Activated T-cell treated with anti-CD3 and anti-CD28 coated beads, Interleukin-2, amount 50 U/mL, for 72 hours (primary cell): Measurements from ENCODE around the gene BCL2A1. TPM values are rescaled to one million over a fixed set of nuclear protein-coding genes. Genes with fewer than 3 reads are reported as not detected.

ENCODE experiments used
- ATAC-seq, 2 donors: fragments of 150-1000 bp; cut with Tn5 transposase; replicated peaks in 1 of 2; 2 replicates each; pipeline ENCODE4 v1.10.0; 2021; ENCODE audit warnings: moderate library complexity in 2 of 2, mild to moderate bottlenecking in 1 of 2
- DNase-seq, 2 donors: peaks; one replicate each; pipeline ENCODE4 v3.0.0; 2021 to 2022; ENCODE audit warnings: mixed read lengths in 1 of 2
- H3K27ac Mint-ChIP-seq: one replicate; pipeline ENCODE4 v1.8.0; 2022; ENCODE audit warnings: mild to moderate bottlenecking, moderate library complexity, mixed read lengths
- H3K27me3 Mint-ChIP-seq: one replicate; pipeline ENCODE4 v1.8.0; 2022; ENCODE audit warnings: low read depth, mixed read lengths
- H3K36me3 Mint-ChIP-seq, 2 donors: one replicate each; pipeline ENCODE4 v1.8.0; 2022; ENCODE audit warnings: mixed read lengths in 2 of 2, mild to moderate bottlenecking in 1 of 2; ENCODE audit not compliant: insufficient read depth in 2 of 2
- H3K4me1 Mint-ChIP-seq: one replicate; pipeline ENCODE4 v1.8.0; 2022; ENCODE audit warnings: low read depth, mixed read lengths
- H3K4me3 Mint-ChIP-seq, 2 donors: one replicate each; pipeline ENCODE4 v1.8.0; 2022; ENCODE audit warnings: mild to moderate bottlenecking in 2 of 2, mixed read lengths in 2 of 2, moderate library complexity in 2 of 2
- H3K9me3 Mint-ChIP-seq, 2 donors: one replicate each; pipeline ENCODE4 v1.8.0; 2022; ENCODE audit warnings: mixed read lengths in 2 of 2
- total RNA-seq, 2 donors: library from RNA; stranded (reverse); gene quantifications; one replicate each; pipeline ENCODE4 v1.2.3, GENCODE V29; 2022

Gene BCL2A1
- total RNA-seq, 2 donors from 2014 or later = 39.6 to 67.2 TPM

GRCh38 chr15:80006946-80007345, 36.0 kb upstream of the BCL2A1 start:
- DNase-seq (no peak), ATAC-seq (no peak)
- Mint-ChIP-seq H3K27me3 (no peaks in the 10 kb centered on the region), H3K4me3 (no peak overlapping the region), H3K36me3 (no peaks in the 10 kb centered on the region), H3K27ac (no peak overlapping the region), H3K9me3 (no peaks in the 10 kb centered on the region), H3K4me1 (peaks cover 19% of the 10 kb centered on the region)

GRCh38 chr15:80003934-80004472, 33.0 kb upstream of the BCL2A1 start:
- H3K9me3 Mint-ChIP-seq = peaks cover 0 to 3% of the 10 kb centered on the region in 2 donors
- no peak for DNase-seq
- peak in 1 of 2 donors; percentile 68 for ATAC-seq
- no peak overlapping the region for H3K4me3 Mint-ChIP-seq
- no peaks in the 10 kb centered on the region for H3K36me3 Mint-ChIP-seq
- no peaks in the 10 kb centered on the region for H3K27me3 Mint-ChIP-seq
- H3K4me1 Mint-ChIP-seq = no peaks in the 10 kb centered on the region
- H3K27ac Mint-ChIP-seq = no peak overlapping the region

GRCh38 chr15:80003171-80003570, 32.2 kb upstream of the BCL2A1 start:
- Mint-ChIP-seq H3K36me3 (no peaks in the 10 kb centered on the region), H3K4me3 (no peak overlapping the region), H3K4me1 (no peaks in the 10 kb centered on the region), H3K27ac (no peak overlapping the region), H3K27me3 (no peaks in the 10 kb centered on the region), H3K9me3 (peaks cover 0 to 3% of the 10 kb centered on the region in 2 donors)
- ATAC-seq (no peak), DNase-seq (no peak)

- no peak overlapping the region for H3K4me3 Mint-ChIP-seq
- H3K9me3 Mint-ChIP-seq = peaks cover 0 to 3% of the 10 kb centered on the region in 2 donors
- H3K36me3 Mint-ChIP-seq = no peaks in the 10 kb centered on the region
Observed at GRCh38 chr15:80002267-80002666, 31.3 kb upstream of the BCL2A1 start.

GRCh38 chr15:79994615-79995014, 23.6 kb upstream of the BCL2A1 start:
- DNase-seq (no peak), ATAC-seq (no peak)
- no peaks in the 10 kb centered on the region for H3K27me3 Mint-ChIP-seq
- no peak overlapping the region for H3K27ac Mint-ChIP-seq
- no peaks in the 10 kb centered on the region for H3K36me3 Mint-ChIP-seq
- no peaks in the 10 kb centered on the region for H3K9me3 Mint-ChIP-seq
- no peak overlapping the region for H3K4me3 Mint-ChIP-seq
- H3K4me1 Mint-ChIP-seq = peaks cover 5% of the 10 kb centered on the region

More at GRCh38 chr15:80002267-80002666, 31.3 kb upstream of the BCL2A1 start:
- H3K4me1 Mint-ChIP-seq = no peaks in the 10 kb centered on the region
- H3K27me3 Mint-ChIP-seq = no peaks in the 10 kb centered on the region
- no peak overlapping the region for H3K27ac Mint-ChIP-seq
- DNase-seq (no peak), ATAC-seq (no peak)

GRCh38 chr15:79991826-79992225, 20.8 kb upstream of the BCL2A1 start:
- peaks cover 5% of the 10 kb centered on the region for H3K4me1 Mint-ChIP-seq
- no peak overlapping the region for H3K4me3 Mint-ChIP-seq
- no peaks in the 10 kb centered on the region for H3K27me3 Mint-ChIP-seq
- no peaks in the 10 kb centered on the region for H3K9me3 Mint-ChIP-seq
- no peaks in the 10 kb centered on the region for H3K36me3 Mint-ChIP-seq
- no peak for DNase-seq
- ATAC-seq = no peak
- no peak overlapping the region for H3K27ac Mint-ChIP-seq

- DNase-seq (no peak), ATAC-seq (no peak)
- H3K27ac Mint-ChIP-seq = no peak overlapping the region
- H3K4me3 Mint-ChIP-seq = no peak overlapping the region
- no peaks in the 10 kb centered on the region for H3K27me3 Mint-ChIP-seq
- H3K36me3 Mint-ChIP-seq = no peaks in the 10 kb centered on the region
- no peaks in the 10 kb centered on the region for H3K9me3 Mint-ChIP-seq
- peaks cover 5% of the 10 kb centered on the region for H3K4me1 Mint-ChIP-seq
Observed at GRCh38 chr15:79990997-79991334, 20.0 kb upstream of the BCL2A1 start.

GRCh38 chr15:79990280-79990996, 19.4 kb upstream of the BCL2A1 start:
- ATAC-seq = no peak

GRCh38 chr15:79989682-79990081, 18.7 kb upstream of the BCL2A1 start:
- H3K27me3 Mint-ChIP-seq = no peaks in the 10 kb centered on the region
- no peak overlapping the region for H3K27ac Mint-ChIP-seq
- H3K9me3 Mint-ChIP-seq = no peaks in the 10 kb centered on the region
- peaks cover 5% of the 10 kb centered on the region for H3K4me1 Mint-ChIP-seq
- no peak overlapping the region for H3K4me3 Mint-ChIP-seq
- ATAC-seq (no peak), DNase-seq (no peak)
- H3K36me3 Mint-ChIP-seq = no peaks in the 10 kb centered on the region

More at GRCh38 chr15:79990280-79990996, 19.4 kb upstream of the BCL2A1 start:
- H3K4me1 Mint-ChIP-seq = peaks cover 5% of the 10 kb centered on the region
- no peaks in the 10 kb centered on the region for H3K9me3 Mint-ChIP-seq
- H3K27ac Mint-ChIP-seq = no peak overlapping the region
- no peaks in the 10 kb centered on the region for H3K27me3 Mint-ChIP-seq
- no peaks in the 10 kb centered on the region for H3K36me3 Mint-ChIP-seq
- no peak overlapping the region for H3K4me3 Mint-ChIP-seq
- no peak for DNase-seq

GRCh38 chr15:79989183-79989582, 18.2 kb upstream of the BCL2A1 start:
- no peaks in the 10 kb centered on the region for H3K36me3 Mint-ChIP-seq
- no peaks in the 10 kb centered on the region for H3K27me3 Mint-ChIP-seq
- peaks cover 5% of the 10 kb centered on the region for H3K4me1 Mint-ChIP-seq
- no peaks in the 10 kb centered on the region for H3K9me3 Mint-ChIP-seq
- ATAC-seq (no peak), DNase-seq (no peak)
- no peak overlapping the region for H3K27ac Mint-ChIP-seq
- H3K4me3 Mint-ChIP-seq = no peak overlapping the region

GRCh38 chr15:79988448-79989117, 17.6 kb upstream of the BCL2A1 start:
- no peak for ATAC-seq
- Mint-ChIP-seq H3K27me3 (no peaks in the 10 kb centered on the region), H3K36me3 (no peaks in the 10 kb centered on the region), H3K4me1 (peaks cover 3% of the 10 kb centered on the region), H3K9me3 (no peaks in the 10 kb centered on the region), H3K4me3 (no peak overlapping the region), H3K27ac (no peak overlapping the region)
- DNase-seq = no peak

GRCh38 chr15:79987969-79988368, 17.0 kb upstream of the BCL2A1 start:
- H3K36me3 Mint-ChIP-seq = no peaks in the 10 kb centered on the region
- H3K27me3 Mint-ChIP-seq = no peaks in the 10 kb centered on the region
- no peaks in the 10 kb centered on the region for H3K4me1 Mint-ChIP-seq
- H3K9me3 Mint-ChIP-seq = no peaks in the 10 kb centered on the region
- no peak overlapping the region for H3K4me3 Mint-ChIP-seq
- no peak for DNase-seq
- no peak for ATAC-seq
- no peak overlapping the region for H3K27ac Mint-ChIP-seq

- Mint-ChIP-seq H3K36me3 (no peaks in the 10 kb centered on the region), H3K9me3 (no peaks in the 10 kb centered on the region), H3K27me3 (no peaks in the 10 kb centered on the region), H3K27ac (no peak overlapping the region), H3K4me1 (no peaks in the 10 kb centered on the region), H3K4me3 (no peak overlapping the region)
- ATAC-seq (no peak), DNase-seq (no peak)
Observed at GRCh38 chr15:79987569-79987955, 16.6 kb upstream of the BCL2A1 start.
